ENCODE results near the gene AK4. TPM values are rescaled to one million over a fixed set of nuclear protein-coding genes. Genes with fewer than 3 reads are reported as not detected.
A peak's percentile ranks its signal among the peaks of the same experiment; 100 is the strongest.
"Not testable (repeated sequence)": the region's sequence is repeated elsewhere in the genome, so short reads cannot be mapped to it uniquely, and the experiment has no call there.

AK4 gene
- total RNA-seq, 1 experiment from 2014 or later, result 17.6 TPM

- Histone ChIP-seq H3K27me3 (ENCODE audit: insufficient read depth, low read depth) (no peaks in the 10 kb centered on the region), H3K36me3 (ENCODE audit: low read depth) (no peaks in the 10 kb centered on the region), H3K4me1 (replicated peaks; ENCODE audit: insufficient read depth) (no peaks in the 10 kb centered on the region), H3K4me2 (no peak overlapping the region), H4K20me1 (ENCODE audit: insufficient read depth) (no peaks in the 10 kb centered on the region), H3F3A (ENCODE audit: insufficient read depth, low read depth) (no peaks in the 10 kb centered on the region; the same call in 1 of the 2 replicates), H3K4me3 (no peak overlapping the region), H3K79me2 (ENCODE audit: low read depth) (no peaks in the 10 kb centered on the region), H2AFZ (no peak overlapping the region), H3K9me3 (ENCODE audit: insufficient read depth, low read depth) (no peaks in the 10 kb centered on the region), H3K9me2 (ENCODE audit: insufficient read depth) (no peaks in the 10 kb centered on the region), H3K27ac (no peak overlapping the region)
- ChIA-PET POLR2A (ENCODE audit: unreplicated experiment) (interaction anchor here (0.5 to 0.8 kb wide), 2 partner anchors 54 to 184 kb away, joined by 6 to 44 read pairs; partner anchors contain the start of genes LEPR and LEPROT), CTCF (interaction anchor here (0.6 to 2.0 kb wide), 9 partner anchors 24 to 756 kb away, joined by 3 to 13 read pairs (median 5); partner anchors contain the start of genes DNAJC6, LEPR and LEPROT)
- no TSS peak for BruUV-seq (replicated peaks)
- intact Hi-C loops (cut with micrococcal nuclease; ENCODE audit: unreplicated experiment), result loop anchor here (1.0 to 10.0 kb wide), 4 partner anchors 451 to 1209 kb away; no protein-coding TSS in a partner anchor
- TF ChIP-seq, protein P1, sequence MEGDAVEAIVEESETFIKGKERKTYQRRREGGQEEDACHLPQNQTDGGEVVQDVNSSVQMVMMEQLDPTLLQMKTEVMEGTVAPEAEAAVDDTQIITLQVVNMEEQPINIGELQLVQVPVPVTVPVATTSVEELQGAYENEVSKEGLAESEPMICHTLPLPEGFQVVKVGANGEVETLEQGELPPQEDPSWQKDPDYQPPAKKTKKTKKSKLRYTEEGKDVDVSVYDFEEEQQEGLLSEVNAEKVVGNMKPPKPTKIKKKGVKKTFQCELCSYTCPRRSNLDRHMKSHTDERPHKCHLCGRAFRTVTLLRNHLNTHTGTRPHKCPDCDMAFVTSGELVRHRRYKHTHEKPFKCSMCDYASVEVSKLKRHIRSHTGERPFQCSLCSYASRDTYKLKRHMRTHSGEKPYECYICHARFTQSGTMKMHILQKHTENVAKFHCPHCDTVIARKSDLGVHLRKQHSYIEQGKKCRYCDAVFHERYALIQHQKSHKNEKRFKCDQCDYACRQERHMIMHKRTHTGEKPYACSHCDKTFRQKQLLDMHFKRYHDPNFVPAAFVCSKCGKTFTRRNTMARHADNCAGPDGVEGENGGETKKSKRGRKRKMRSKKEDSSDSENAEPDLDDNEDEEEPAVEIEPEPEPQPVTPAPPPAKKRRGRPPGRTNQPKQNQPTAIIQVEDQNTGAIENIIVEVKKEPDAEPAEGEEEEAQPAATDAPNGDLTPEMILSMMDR (conservative IDR thresholded peaks at IDR 0.05), result peak; percentile 87
- TF ChIP-seq EZH2 (IDR thresholded peaks at IDR 0.05; ENCODE audit: low read depth), result no peak
- DNase-seq, result no peak
Measured at GRCh38 chr1:65235867-65236805, 88.1 kb downstream of the AK4 start.

GRCh38 chr1:65237088-65237487 lies 89.1 kb downstream of the AK4 start:
- not testable (repeated sequence) for H4K20me1 ChIP-seq (ENCODE audit: insufficient read depth); H3K27ac ChIP-seq

GRCh38 chr1:65237503-65237902 lies 89.5 kb downstream of the AK4 start:
- Histone ChIP-seq H3K36me3 (ENCODE audit: low read depth) (no peaks in the 10 kb centered on the region), H3K4me3 (no peak overlapping the region), H3K27me3 (ENCODE audit: insufficient read depth, low read depth) (no peaks in the 10 kb centered on the region), H3K9me2 (ENCODE audit: insufficient read depth) (no peaks in the 10 kb centered on the region), H3K9me3 (ENCODE audit: insufficient read depth, low read depth) (no peaks in the 10 kb centered on the region), H3F3A (ENCODE audit: insufficient read depth, low read depth) (no peaks in the 10 kb centered on the region; the same call in 1 of the 2 replicates), H2AFZ (no peak overlapping the region), H3K4me1 (replicated peaks; ENCODE audit: insufficient read depth) (no peaks in the 10 kb centered on the region), H3K4me2 (no peak overlapping the region), H3K79me2 (ENCODE audit: low read depth) (no peaks in the 10 kb centered on the region), H4K20me1 (ENCODE audit: insufficient read depth) (no peaks in the 10 kb centered on the region), H3K27ac (no peak overlapping the region)
- no peak for DNase-seq
- POLR2A ChIA-PET (ENCODE audit: unreplicated experiment), result interaction anchor here (0.6 kb wide), 1 partner anchor 581 kb away, joined by 10 read pairs; no protein-coding TSS in a partner anchor
- intact Hi-C loops (cut with micrococcal nuclease; ENCODE audit: unreplicated experiment), result loop anchor here (2.0 to 10.0 kb wide), 3 partner anchors 720 to 1207 kb away; no protein-coding TSS in a partner anchor
- no TSS peak for BruUV-seq (replicated peaks)
- TF ChIP-seq EZH2 (IDR thresholded peaks at IDR 0.05; ENCODE audit: low read depth), result no peak
- CTCF ChIA-PET, result interaction anchor here (0.6 kb wide), 1 partner anchor 11 kb away, joined by 3 read pairs; no protein-coding TSS in a partner anchor

More at GRCh38 chr1:65237088-65237487, 89.1 kb downstream of the AK4 start:
- POLR2A ChIA-PET (ENCODE audit: unreplicated experiment); H3K4me1 ChIP-seq (replicated peaks; ENCODE audit: insufficient read depth); BruUV-seq (replicated peaks); H3K4me3 ChIP-seq; H3K27me3 ChIP-seq (ENCODE audit: insufficient read depth, low read depth); H3K36me3 ChIP-seq (ENCODE audit: low read depth); H3K9me2 ChIP-seq (ENCODE audit: insufficient read depth); H3K4me2 ChIP-seq; H2AFZ ChIP-seq; H3K9me3 ChIP-seq (ENCODE audit: insufficient read depth, low read depth); DNase-seq; H3F3A ChIP-seq (ENCODE audit: insufficient read depth, low read depth); H3K79me2 ChIP-seq (ENCODE audit: low read depth): not testable (repeated sequence)
- intact Hi-C loops (cut with micrococcal nuclease; ENCODE audit: unreplicated experiment), result loop anchor here (2.0 to 10.0 kb wide), 3 partner anchors 720 to 1208 kb away; no protein-coding TSS in a partner anchor
- CTCF ChIA-PET, result interaction anchor here (0.6 to 2.0 kb wide), 2 partner anchors 11 to 450 kb away, joined by 3 to 13 read pairs; no protein-coding TSS in a partner anchor

- H2AFZ ChIP-seq, result no peak overlapping the region
- BruUV-seq (replicated peaks), result no TSS peak
- H3K4me2 ChIP-seq, result no peak overlapping the region
- H3K27me3 ChIP-seq (ENCODE audit: insufficient read depth, low read depth), result no peaks in the 10 kb centered on the region
- H3K79me2 ChIP-seq (ENCODE audit: low read depth), result no peaks in the 10 kb centered on the region
- no peaks in the 10 kb centered on the region; the same call in 1 of the 2 replicates for H3F3A ChIP-seq (ENCODE audit: insufficient read depth, low read depth)
- POLR2A ChIA-PET (ENCODE audit: unreplicated experiment), result interaction anchor here (0.6 kb wide), 1 partner anchor 581 kb away, joined by 10 read pairs; no protein-coding TSS in a partner anchor
- no peak for DNase-seq
- no peaks in the 10 kb centered on the region for H3K36me3 ChIP-seq (ENCODE audit: low read depth)
- no peaks in the 10 kb centered on the region for H4K20me1 ChIP-seq (ENCODE audit: insufficient read depth)
- H3K27ac ChIP-seq, result no peak overlapping the region
- intact Hi-C loops (cut with micrococcal nuclease; ENCODE audit: unreplicated experiment), result loop anchor here (5.0 to 10.0 kb wide), 2 partner anchors 719 to 1207 kb away; no protein-coding TSS in a partner anchor
- no peaks in the 10 kb centered on the region for H3K9me3 ChIP-seq (ENCODE audit: insufficient read depth, low read depth)
- no peak for TF ChIP-seq EZH2 (IDR thresholded peaks at IDR 0.05; ENCODE audit: low read depth)
- TF ChIP-seq, protein P1 (conservative IDR thresholded peaks at IDR 0.05), result no peak
- CTCF ChIA-PET, result no interaction called here
- H3K4me1 ChIP-seq (replicated peaks; ENCODE audit: insufficient read depth), result no peaks in the 10 kb centered on the region
- no peak overlapping the region for H3K4me3 ChIP-seq
- H3K9me2 ChIP-seq (ENCODE audit: insufficient read depth), result no peaks in the 10 kb centered on the region
Measured at GRCh38 chr1:65238010-65238409, 90.0 kb downstream of the AK4 start.

Data from PC-9 (cell line).